Retinal pigment epithelial cell (primary cell): ENCODE measurements around the gene POFUT2.

ENCODE experiments used
- DNase-seq: peaks from one replicate; pipeline ENCODE4 v3.0.0-alpha.2; 2010; ENCODE audit warnings: low read depth
- H3K4me3 ChIP-seq: 2 replicates; pipeline ENCODE4 v1.5.1; 2011; ENCODE audit warnings: mild to moderate bottlenecking, low read length, control low read depth, moderate library complexity
- TF ChIP-seq, protein P1 (sequence below): conservative IDR thresholded peaks from 2 replicates; pipeline ENCODE4 v1.5.1; 2011; ENCODE audit warnings: low read depth, low read length, control low read depth, inconsistent platforms

The POFUT2 gene

DNA sequence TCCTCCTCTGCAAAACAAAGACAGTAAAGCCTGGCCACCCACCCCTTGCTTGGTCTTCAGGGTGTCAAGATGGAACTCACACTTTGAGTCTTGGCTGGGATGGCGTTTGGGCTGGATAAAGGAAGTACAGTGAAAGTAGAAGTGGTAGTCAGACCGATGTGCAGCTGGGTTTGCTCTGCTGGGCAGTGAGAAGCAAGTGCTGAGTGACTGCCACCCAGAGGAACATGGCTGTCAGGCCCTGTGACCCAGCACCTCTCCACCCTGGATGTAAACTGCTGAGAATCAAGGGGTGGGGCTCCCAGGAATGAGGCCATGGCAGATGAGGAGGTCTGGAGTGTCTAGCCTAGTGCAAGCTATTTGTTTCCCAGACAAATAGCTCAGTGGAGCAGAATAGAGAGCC is 51.2 kb downstream of the POFUT2 start:
- TF ChIP-seq, protein P1, sequence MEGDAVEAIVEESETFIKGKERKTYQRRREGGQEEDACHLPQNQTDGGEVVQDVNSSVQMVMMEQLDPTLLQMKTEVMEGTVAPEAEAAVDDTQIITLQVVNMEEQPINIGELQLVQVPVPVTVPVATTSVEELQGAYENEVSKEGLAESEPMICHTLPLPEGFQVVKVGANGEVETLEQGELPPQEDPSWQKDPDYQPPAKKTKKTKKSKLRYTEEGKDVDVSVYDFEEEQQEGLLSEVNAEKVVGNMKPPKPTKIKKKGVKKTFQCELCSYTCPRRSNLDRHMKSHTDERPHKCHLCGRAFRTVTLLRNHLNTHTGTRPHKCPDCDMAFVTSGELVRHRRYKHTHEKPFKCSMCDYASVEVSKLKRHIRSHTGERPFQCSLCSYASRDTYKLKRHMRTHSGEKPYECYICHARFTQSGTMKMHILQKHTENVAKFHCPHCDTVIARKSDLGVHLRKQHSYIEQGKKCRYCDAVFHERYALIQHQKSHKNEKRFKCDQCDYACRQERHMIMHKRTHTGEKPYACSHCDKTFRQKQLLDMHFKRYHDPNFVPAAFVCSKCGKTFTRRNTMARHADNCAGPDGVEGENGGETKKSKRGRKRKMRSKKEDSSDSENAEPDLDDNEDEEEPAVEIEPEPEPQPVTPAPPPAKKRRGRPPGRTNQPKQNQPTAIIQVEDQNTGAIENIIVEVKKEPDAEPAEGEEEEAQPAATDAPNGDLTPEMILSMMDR: no peak
- no peak overlapping the region for H3K4me3 ChIP-seq
- DNase-seq: no peak

DNA sequence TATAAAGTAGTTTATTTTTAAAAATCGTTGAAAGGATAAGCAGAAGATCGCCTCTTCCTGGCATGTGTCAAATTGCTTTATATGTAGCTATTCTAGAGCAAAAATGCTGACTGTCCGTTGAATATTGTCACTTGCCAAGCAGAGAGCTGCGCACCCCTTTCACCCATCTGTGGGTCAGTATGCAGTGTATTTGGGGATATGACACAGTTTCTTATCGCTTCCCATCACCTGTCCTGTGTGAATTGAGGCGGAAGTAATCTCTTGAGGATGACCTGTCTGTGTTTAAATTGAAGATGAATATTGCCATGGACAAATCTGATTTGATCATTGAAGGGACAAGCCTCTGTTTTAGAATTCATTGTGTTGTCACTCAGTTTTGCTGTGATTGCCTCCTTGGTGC is 52.2 kb downstream of the POFUT2 start:
- DNase-seq: no peak
- H3K4me3 ChIP-seq: no peak overlapping the region
- TF ChIP-seq, protein P1: no peak

DNA sequence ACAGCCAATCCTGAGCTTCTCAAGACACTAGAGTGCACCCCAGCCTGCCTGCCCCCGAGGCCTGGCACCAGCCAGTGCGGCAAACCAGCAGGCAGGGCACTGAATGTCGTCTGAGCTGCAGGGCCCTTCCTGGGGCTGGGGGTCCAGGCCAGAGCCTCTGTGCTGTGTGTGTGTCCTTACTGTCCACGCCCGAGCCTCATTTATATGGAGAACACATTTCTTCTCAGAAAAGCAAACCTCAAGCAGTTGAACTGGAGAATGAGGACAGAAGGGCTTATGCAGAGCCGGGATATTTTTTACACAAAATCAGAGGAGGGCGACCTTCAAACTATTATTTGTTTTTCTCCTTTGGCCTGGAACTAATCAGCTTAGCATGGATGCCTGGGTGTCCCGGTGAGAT is 52.7 kb downstream of the POFUT2 start:
- no peak for DNase-seq
- H3K4me3 ChIP-seq: no peak overlapping the region
- TF ChIP-seq, protein P1: no peak

DNA sequence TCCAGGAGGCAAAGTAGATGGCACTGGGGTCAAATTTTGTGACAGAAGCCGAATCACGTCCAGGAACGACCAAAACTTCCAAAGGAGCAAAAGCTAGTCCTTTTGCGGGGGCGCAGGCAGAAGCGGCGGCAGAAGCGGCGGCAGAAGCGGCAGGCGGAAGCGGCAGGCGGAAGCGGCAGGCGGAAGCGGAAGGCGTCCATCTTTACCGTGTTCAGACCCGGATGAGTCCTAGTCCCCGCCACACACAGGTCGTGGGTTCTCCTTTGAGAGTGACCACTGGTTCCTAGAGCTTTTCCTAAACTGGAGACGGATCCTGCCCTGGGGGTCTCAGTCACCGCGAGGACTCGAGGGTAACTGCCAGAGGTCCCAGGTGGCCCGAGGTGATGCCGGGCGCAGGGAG is 53.6 kb downstream of the POFUT2 start:
- DNase-seq: no peak
- H3K4me3 ChIP-seq: no peak overlapping the region
- TF ChIP-seq, protein P1: no peak

DNA sequence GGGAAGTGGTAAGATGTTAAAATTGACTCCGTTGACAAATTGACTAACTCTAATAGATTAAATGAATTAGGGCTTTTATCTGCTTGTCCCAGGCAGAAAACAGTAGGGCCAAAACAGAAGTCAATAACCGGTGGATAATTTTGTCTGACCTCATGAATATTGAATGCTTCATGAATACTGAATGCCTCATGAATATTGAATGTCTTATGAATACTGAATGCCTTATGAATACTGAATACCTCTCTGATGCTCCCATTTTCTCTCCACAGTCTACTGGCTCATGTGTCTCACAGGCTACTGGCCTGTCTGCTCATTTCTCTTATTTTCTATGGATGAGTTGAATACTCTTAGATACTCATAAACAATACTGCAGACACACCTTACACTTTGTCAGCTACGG is 56.0 kb downstream of the POFUT2 start:
- H3K4me3 ChIP-seq: no peak overlapping the region
- TF ChIP-seq, protein P1: no peak
- no peak for DNase-seq

DNA sequence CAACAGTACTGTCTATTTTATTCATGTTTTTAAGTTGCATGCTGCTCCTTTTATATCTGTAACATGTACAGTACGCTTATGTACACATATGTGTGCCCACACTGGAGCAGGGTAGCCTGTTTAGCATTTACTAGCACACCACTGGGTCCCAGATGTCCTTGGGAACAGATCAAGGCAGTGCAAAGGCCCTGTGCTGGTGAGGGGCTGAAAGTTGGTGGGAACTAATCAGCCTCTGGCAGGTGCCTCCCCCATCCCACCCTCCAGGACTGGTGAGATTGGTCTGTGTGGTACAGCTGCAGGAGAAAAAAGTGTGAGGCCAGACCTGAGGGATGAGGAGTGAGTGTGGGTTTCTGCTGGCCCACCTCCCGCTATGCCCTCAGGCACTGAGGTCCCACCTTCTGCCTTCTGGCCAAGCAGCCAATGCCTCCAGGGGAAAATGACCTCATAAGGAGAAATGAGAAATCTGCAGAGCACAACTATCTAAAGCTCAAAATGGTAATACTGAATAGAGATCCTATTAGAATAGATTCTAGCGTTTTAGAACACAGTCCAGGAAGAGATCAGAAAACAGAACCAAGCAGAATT is 58.9 kb downstream of the POFUT2 start:
- no peak overlapping the region for H3K4me3 ChIP-seq
- no peak for DNase-seq
- TF ChIP-seq, protein P1: no peak

DNA sequence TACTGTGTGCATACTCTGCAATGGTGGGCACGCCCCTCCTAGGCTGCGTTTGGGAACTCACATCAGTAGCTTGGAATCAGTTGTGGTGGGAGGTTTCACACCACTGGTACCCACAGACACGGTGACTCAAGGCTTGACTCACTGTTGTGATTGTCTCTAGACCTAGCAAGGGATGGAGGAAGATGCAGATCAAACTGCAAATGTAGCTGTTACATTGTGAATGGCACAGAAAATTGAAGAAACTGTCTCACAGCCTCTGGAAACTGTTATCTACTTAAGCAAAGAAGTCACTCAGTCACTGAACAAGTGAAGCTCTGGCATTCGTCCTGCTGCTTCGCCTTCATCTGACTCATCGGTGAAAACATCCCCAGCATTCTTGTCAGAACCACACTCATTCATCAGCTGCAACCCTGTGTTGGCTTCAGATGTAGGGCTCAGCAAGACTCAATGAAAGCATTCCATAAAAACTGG is 59.5 kb downstream of the POFUT2 start:
- peak; percentile 62 for DNase-seq
- H3K4me3 ChIP-seq: no peak overlapping the region
- TF ChIP-seq, protein P1: no peak
